H9 (cell line): ENCODE results near the gene R3HDM4. TPM values are rescaled to one million over a fixed set of nuclear protein-coding genes. Genes with fewer than 3 reads are reported as not detected.

Experiments used
- DNase-seq: peaks from one replicate; pipeline ENCODE4 v3.0.0-alpha.2; 2017
- H2AFZ ChIP-seq: one replicate; pipeline ENCODE4 v1.6.1; 2013; ENCODE audit warnings: mild to moderate bottlenecking, low read length, control low read depth, moderate library complexity
- H2AK5ac ChIP-seq: 2 replicates; pipeline ENCODE4 v1.6.1; 2013; ENCODE audit warnings: low read length, control low read depth, mixed read lengths; ENCODE audit not compliant: insufficient read length
- H2BK120ac ChIP-seq: one replicate; pipeline ENCODE4 v1.6.1; 2013; ENCODE audit warnings: low read depth, mild to moderate bottlenecking, low read length, control low read depth, inconsistent platforms; ENCODE audit not compliant: poor library complexity, severe bottlenecking
- H2BK12ac ChIP-seq: 2 replicates; pipeline ENCODE4 v1.6.1; 2013; ENCODE audit warnings: low read length, control low read depth, mixed read lengths, low read depth; ENCODE audit not compliant: insufficient read length
- H2BK15ac ChIP-seq: 2 replicates; pipeline ENCODE4 v1.6.1; 2013; ENCODE audit warnings: low read depth, low read length, control low read depth
- H2BK20ac ChIP-seq: one replicate; pipeline ENCODE4 v1.6.1; 2013; ENCODE audit warnings: low read depth, mild to moderate bottlenecking, low read length, control low read depth, inconsistent platforms; ENCODE audit not compliant: poor library complexity, severe bottlenecking
- H2BK5ac ChIP-seq: 2 replicates; pipeline ENCODE4 v1.6.1; 2013; ENCODE audit warnings: low read length, control low read depth, mixed read lengths; ENCODE audit not compliant: insufficient read length
- H3K14ac ChIP-seq: 2 replicates; pipeline ENCODE4 v1.6.1; 2013; ENCODE audit warnings: low read length, control low read depth; ENCODE audit not compliant: insufficient read depth
- H3K18ac ChIP-seq: 2 replicates; pipeline ENCODE4 v1.6.1; 2013; ENCODE audit warnings: low read depth, mild to moderate bottlenecking, mixed read lengths, low read length, control low read depth; ENCODE audit not compliant: insufficient read length
- H3K23ac ChIP-seq: 2 replicates; pipeline ENCODE4 v1.6.1; 2013; ENCODE audit warnings: low read length, control low read depth, mixed read lengths, low read depth; ENCODE audit not compliant: insufficient read length
- H3K23me2 ChIP-seq: 2 replicates; pipeline ENCODE4 v1.6.1; 2013; ENCODE audit warnings: low read depth, mild to moderate bottlenecking, mixed read lengths, low read length, control low read depth; ENCODE audit not compliant: insufficient read length, poor library complexity, severe bottlenecking
- H3K27ac ChIP-seq: 2 replicates; pipeline ENCODE4 v1.5.1; 2013; ENCODE audit warnings: low read length, control low read depth, mixed read lengths, low read depth; ENCODE audit not compliant: insufficient read length
- H3K27me3 ChIP-seq: 2 replicates; pipeline ENCODE4 v1.6.1; 2013; ENCODE audit warnings: low read length, control low read depth, inconsistent platforms; ENCODE audit not compliant: insufficient read depth
- H3K4ac ChIP-seq: 2 replicates; pipeline ENCODE4 v1.6.1; 2013; ENCODE audit warnings: low read depth, mild to moderate bottlenecking, control low read depth, inconsistent platforms, low read length, moderate library complexity
- H3K4me1 ChIP-seq: 2 replicates; pipeline ENCODE4 v1.6.1; 2013; ENCODE audit warnings: low read length, control low read depth, inconsistent platforms; ENCODE audit not compliant: insufficient read depth
- H3K4me2 ChIP-seq: 2 replicates; pipeline ENCODE4 v1.6.1; 2013; ENCODE audit warnings: low read length, control low read depth, mixed read lengths; ENCODE audit not compliant: insufficient read length, insufficient read depth
- H3K56ac ChIP-seq: 2 replicates; pipeline ENCODE4 v1.6.1; 2013; ENCODE audit warnings: low read depth, mild to moderate bottlenecking, mixed read lengths, low read length, control low read depth; ENCODE audit not compliant: insufficient read length
- H3K79me1 ChIP-seq: 2 replicates; pipeline ENCODE4 v1.6.1; 2013; ENCODE audit warnings: low read depth, mild to moderate bottlenecking, moderate library complexity, low read length, control low read depth, inconsistent platforms; ENCODE audit not compliant: insufficient read depth, poor library complexity, severe bottlenecking
- H3K79me2 ChIP-seq: 2 replicates; pipeline ENCODE4 v1.6.1; 2013; ENCODE audit warnings: low read length, control low read depth, inconsistent platforms; ENCODE audit not compliant: insufficient read depth
- H3K9ac ChIP-seq: 2 replicates; pipeline ENCODE4 v1.6.1; 2013; ENCODE audit warnings: low read length, control low read depth, mixed read lengths; ENCODE audit not compliant: insufficient read length; ENCODE audit errors: extremely low read depth
- H3K9me3 ChIP-seq: one replicate; pipeline ENCODE4 v1.6.1; 2013; ENCODE audit warnings: low read depth, low read length, inconsistent platforms; ENCODE audit not compliant: control insufficient read depth
- H3T11ph ChIP-seq: one replicate; pipeline ENCODE4 v1.6.1; 2013; ENCODE audit warnings: mild to moderate bottlenecking, low read length, control low read depth, inconsistent platforms
- H4K20me1 ChIP-seq: one replicate; pipeline ENCODE4 v1.6.1; 2013; ENCODE audit not compliant: control insufficient read depth, insufficient read length, insufficient read depth
- H4K5ac ChIP-seq: 2 replicates; pipeline ENCODE4 v1.6.1; 2013; ENCODE audit warnings: low read depth, mild to moderate bottlenecking, mixed read lengths, low read length, control low read depth; ENCODE audit not compliant: insufficient read length
- H4K8ac ChIP-seq: replicated peaks from 2 replicates; pipeline ENCODE4 v1.6.1; 2013; ENCODE audit warnings: low read length, control low read depth, mixed read lengths, low read depth; ENCODE audit not compliant: insufficient read length
- H4K91ac ChIP-seq: 2 replicates; pipeline ENCODE4 v1.6.1; 2013; ENCODE audit warnings: low read depth, mild to moderate bottlenecking, moderate library complexity, mixed read lengths, low read length, control low read depth; ENCODE audit not compliant: insufficient read length
- H3K27ac Mint-ChIP-seq, 3 experiments: 2 replicates in 2 of 3; 3 replicates in 1 of 3; pipeline ENCODE4 v1.8.0; 2020 to 2021; ENCODE audit warnings: mixed read lengths in 3 of 3, mild to moderate bottlenecking in 1 of 3, moderate library complexity in 1 of 3
- H3K27me3 Mint-ChIP-seq: 2 replicates; pipeline ENCODE4 v1.8.0; 2021; ENCODE audit warnings: low read depth, mild to moderate bottlenecking, moderate library complexity, mixed read lengths
- H3K36me3 Mint-ChIP-seq, 3 experiments: 2 replicates in 2 of 3; 3 replicates in 1 of 3; pipeline ENCODE4 v1.8.0; 2020 to 2021; ENCODE audit warnings: low read depth in 3 of 3, mixed read lengths in 3 of 3; ENCODE audit not compliant: insufficient read depth in 1 of 3
- H3K4me1 Mint-ChIP-seq, 2 experiments: 2 replicates each; pipeline ENCODE4 v1.8.0; 2020; ENCODE audit warnings: mixed read lengths in 2 of 2
- H3K4me3 Mint-ChIP-seq, 2 experiments: 2 replicates in 1 of 2; 3 replicates in 1 of 2; pipeline ENCODE4 v1.8.0; 2020 to 2021; ENCODE audit warnings: mild to moderate bottlenecking in 2 of 2, mixed read lengths in 2 of 2, moderate library complexity in 1 of 2
- H3K9me3 Mint-ChIP-seq, 2 experiments: 2 replicates in 1 of 2; 3 replicates in 1 of 2; pipeline ENCODE4 v1.8.0; 2020; ENCODE audit warnings: mild to moderate bottlenecking in 2 of 2, mixed read lengths in 2 of 2, moderate library complexity in 1 of 2
- CTCF ChIP-seq: fragments of 200-600 bp; sonication (generic); conservative IDR thresholded peaks from 3 replicates; pipeline ENCODE4 v1.8.0; 2021; ENCODE audit warnings: antibody characterized with exemption, mild to moderate bottlenecking
- WGBS: extraction: QIAGEN DNeasy Blood & Tissue Kit; methylation state at CpG from one replicate; pipeline ENCODE4 v1.1.7; 2013; ENCODE audit warnings: missing lambda C conversion rate, low lambda C conversion rate, mixed read lengths; ENCODE audit not compliant: insufficient read length; ENCODE audit errors: extremely low coverage; 5-methylcytosine and 5-hydroxymethylcytosine counted together
- total RNA-seq: library from RNA; stranded (reverse); gene quantifications from 2 replicates; pipeline ENCODE4 v1.2.1, GENCODE V29; 2021

Gene R3HDM4
- total RNA-seq, 1 experiment from 2014 or later = 66.4 TPM

GRCh38 chr19:907183-907853, 5.7 kb downstream of the R3HDM4 start:
- no peaks in the 10 kb centered on the region for H4K20me1 ChIP-seq

More at GRCh38 chr19:907183-907853, 5.7 kb downstream of the R3HDM4 start:
- no peak overlapping the region for H3K4me2 ChIP-seq
- no peak overlapping the region for H2BK120ac ChIP-seq
- TF ChIP-seq CTCF = no peak
- no peak overlapping the region for H4K91ac ChIP-seq
- H2AK5ac ChIP-seq = no peak overlapping the region
- no peaks in the 10 kb centered on the region for H3K9me3 ChIP-seq
- no peak overlapping the region for H3K23ac ChIP-seq
- no peaks in the 10 kb centered on the region for H3K27me3 ChIP-seq
- H2BK15ac ChIP-seq = no peak overlapping the region
- H3K79me2 ChIP-seq = peaks cover 10% of the 10 kb centered on the region; the same call in 1 of the 2 replicates
- no peak overlapping the region for H4K5ac ChIP-seq
- Mint-ChIP-seq H3K27ac (no peak overlapping the region), H3K4me3 (no peak overlapping the region), H3K27me3 (no peaks in the 10 kb centered on the region; the same call in 1 of the 2 replicates), H3K9me3 (no peaks in the 10 kb centered on the region), H3K36me3 (peaks cover 0 to 18% (median 12%) of the 10 kb centered on the region in 3 experiments; a peak in 5 of 7 replicates), H3K4me1 (peaks cover 0 to 20% of the 10 kb centered on the region in 2 experiments; a peak in 2 of 4 replicates)
- no peak overlapping the region; the same call in 1 of the 2 replicates for H3K14ac ChIP-seq
- H2BK12ac ChIP-seq = no peak overlapping the region
- H3K4me1 ChIP-seq = no peaks in the 10 kb centered on the region
- no peak overlapping the region for H2BK5ac ChIP-seq
- no peak overlapping the region for H4K8ac ChIP-seq
- no peak for DNase-seq
- H3K56ac ChIP-seq = no peak overlapping the region
- no peak overlapping the region for H3K9ac ChIP-seq
- no peak overlapping the region for H2AFZ ChIP-seq
- no peaks in the 10 kb centered on the region for H3K23me2 ChIP-seq
- peaks cover 16% of the 10 kb centered on the region for H3K79me1 ChIP-seq
- H3K18ac ChIP-seq = no peak overlapping the region
- H2BK20ac ChIP-seq = no peak overlapping the region
- H3T11ph ChIP-seq = no peak overlapping the region
- H3K27ac ChIP-seq = no peak overlapping the region
- WGBS = no CpG with 5 or more reads among the region's 14 CpGs
- H3K4ac ChIP-seq = no peak overlapping the region
